HG03354 (cell line): ENCODE data around the gene DOCK8.
"Not testable (repeated sequence)": the region's sequence is repeated elsewhere in the genome, so short reads cannot be mapped to it uniquely, and the experiment has no call there.

ENCODE experiments used
- ATAC-seq: cut with Tn5 transposase; IDR thresholded peaks from one replicate; pipeline ENCODE4 v1.9.1; 2021; ENCODE audit warnings: mild to moderate bottlenecking; ENCODE audit not compliant: unreplicated experiment, poor library complexity, severe bottlenecking

DOCK8 gene

DNA sequence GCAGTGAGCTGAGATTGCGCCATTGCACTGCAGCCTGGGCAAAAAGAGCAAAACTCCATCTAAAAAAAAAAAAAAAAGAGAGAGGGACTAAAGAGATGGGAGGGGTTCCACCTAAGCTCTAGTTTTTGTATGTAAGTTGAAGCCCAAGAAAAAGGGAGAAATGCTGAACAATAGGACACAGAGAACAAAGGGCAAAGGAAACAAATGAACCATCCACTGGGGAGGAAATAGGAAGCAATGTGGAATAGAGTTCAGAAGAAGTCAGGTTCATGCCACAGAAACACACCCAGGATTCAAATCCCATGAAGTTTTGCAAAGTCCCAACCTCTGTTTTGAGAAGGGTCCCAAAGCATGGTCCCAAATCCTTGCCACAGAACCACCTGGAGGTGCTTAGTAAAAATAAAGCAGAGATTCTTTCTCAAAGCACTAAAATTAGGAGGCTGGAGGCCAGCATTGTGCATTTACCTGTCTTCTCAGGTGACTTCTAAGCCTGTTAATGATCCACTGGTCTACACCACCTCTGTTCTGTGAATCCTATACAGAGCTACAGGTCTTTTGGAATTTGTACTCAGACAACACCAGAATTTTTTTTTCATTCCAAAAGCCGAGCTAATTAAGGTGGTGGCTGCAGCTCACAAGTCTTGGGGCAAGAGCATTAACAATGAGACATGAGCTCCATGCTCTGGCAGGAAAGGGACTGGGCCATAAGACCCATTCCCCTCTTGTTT is 177.6 kb downstream of the DOCK8 start:
- no peak for ATAC-seq

DNA sequence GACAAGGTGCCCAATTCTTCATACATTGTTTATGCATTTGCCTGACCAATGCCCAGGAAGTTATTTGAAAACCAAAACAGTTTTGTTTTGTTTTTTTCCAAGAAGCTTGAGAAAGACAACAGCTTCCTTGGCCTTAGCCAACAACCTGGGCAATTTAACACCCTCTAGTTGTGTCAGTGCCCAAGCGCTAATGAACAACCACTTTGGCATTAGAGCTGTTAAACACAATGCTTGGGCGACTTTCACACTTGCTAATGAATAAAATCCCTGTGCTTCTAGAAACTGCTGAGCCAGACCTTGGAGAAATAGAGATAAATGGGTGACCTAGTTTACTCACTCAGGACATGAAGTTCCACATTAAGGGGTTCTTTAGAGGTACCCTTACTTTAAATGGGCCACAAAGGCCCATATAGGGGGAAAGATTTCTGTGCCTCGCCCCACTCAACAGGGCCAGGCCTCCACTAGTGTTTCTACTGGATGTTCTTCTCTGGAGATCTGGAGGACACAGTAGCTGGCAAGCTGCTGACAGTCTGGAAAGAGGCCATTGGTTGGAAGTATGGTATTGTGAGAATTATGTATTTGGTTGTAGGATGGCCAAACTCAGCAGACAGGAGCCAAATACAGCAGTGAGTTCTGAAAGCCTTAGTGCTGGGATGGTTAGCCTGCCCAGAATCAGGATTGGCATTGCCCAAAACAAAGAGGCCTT is 179.8 kb downstream of the DOCK8 start:
- no peak for ATAC-seq

DNA sequence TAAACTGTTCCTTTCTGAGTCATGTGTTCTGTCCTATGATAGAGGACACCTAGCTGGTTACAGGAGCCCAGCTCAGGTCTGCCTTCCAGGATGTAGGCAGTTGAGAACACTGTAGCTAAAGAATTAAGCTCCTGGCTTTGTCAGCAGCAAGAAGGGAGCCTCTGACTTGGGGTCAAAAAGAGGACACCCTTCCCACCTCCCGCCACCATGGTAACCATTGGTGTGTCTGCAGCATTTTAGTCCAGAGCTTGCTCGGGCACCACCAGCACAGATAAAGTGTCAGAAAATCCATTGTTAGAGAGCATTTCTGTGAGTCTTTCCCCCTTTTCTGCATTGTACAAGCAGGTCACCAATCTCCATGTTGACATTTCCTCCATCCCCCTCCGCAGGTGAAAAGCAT is 181.7 kb downstream of the DOCK8 start:
- ATAC-seq = no peak

DNA sequence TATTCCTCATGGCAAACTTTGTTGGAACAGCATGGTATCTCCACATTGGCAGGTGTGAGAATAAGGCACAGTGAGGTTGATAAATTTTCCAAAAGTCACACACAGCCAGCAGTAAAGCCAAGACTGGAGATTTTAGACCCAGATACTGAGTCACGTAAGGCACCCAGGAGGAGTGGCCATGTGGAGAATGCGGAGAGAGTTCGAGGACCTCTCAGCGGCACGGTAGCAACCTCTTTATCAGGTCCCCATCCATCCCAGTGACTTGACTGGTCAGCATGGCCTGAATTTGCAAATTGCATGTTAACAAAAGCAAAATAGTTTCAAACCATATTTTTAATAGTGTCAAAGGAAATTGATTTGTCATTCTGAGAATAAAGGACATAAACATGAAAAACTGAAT is 183.4 kb downstream of the DOCK8 start:
- ATAC-seq = no peak

DNA sequence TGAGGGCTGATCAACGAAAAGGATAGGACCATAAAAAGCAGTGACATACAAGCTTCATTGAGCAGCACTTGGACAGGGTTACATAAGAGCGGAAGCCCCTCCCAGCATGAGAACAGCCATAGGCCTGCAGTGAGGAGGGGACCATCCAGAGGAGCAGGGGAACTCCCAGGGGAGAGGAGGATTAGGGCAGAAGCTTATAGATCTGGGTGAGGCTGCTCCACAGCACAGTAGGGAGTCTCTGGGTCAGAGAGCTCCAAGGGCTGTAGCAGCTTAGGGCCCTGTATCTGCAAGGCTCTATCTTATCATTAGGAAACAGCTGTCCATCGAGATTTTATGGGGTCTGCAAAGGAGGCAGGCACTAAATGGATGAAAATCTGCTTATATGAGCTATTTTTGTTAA is 186.6 kb downstream of the DOCK8 start:
- ATAC-seq = no peak

DNA sequence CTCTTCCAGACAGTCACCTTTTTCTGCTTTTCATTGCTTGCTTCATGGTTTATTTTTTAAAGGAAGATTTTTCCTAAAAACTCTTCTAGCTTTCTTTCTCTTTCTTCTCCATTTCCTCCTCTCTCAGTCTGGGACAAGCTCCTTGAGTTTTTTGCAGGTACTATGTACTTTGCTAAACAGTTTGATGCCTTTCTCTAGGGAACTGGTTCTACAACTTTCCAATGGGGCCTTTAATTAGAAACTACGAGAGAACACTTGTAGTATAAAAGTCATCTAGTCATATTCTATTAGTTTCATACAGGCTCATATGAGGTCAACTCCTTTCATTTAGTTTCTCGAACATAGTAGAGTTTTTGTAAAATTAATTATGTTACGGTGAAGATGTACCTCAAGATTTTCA is 189.6 kb downstream of the DOCK8 start:
- ATAC-seq = no peak

DNA sequence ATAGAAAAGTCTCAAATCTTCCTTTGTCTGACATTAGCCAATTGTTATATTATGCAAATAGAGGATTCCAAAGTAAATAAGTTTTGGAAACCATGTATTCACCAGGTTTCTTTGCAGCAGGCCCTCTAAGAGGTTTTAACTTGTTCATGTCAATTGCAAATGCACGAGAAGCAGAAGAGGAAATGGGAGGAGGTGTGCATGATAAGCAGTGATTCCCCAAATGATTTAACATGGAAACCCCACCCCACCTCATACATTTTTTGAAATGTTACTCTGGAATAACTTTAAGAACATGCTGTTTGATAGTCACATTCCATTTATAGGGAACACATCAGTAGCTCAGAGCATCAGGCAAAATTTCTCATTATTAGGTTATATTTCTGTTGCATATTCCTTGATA is 190.7 kb downstream of the DOCK8 start:
- ATAC-seq = no peak

DNA sequence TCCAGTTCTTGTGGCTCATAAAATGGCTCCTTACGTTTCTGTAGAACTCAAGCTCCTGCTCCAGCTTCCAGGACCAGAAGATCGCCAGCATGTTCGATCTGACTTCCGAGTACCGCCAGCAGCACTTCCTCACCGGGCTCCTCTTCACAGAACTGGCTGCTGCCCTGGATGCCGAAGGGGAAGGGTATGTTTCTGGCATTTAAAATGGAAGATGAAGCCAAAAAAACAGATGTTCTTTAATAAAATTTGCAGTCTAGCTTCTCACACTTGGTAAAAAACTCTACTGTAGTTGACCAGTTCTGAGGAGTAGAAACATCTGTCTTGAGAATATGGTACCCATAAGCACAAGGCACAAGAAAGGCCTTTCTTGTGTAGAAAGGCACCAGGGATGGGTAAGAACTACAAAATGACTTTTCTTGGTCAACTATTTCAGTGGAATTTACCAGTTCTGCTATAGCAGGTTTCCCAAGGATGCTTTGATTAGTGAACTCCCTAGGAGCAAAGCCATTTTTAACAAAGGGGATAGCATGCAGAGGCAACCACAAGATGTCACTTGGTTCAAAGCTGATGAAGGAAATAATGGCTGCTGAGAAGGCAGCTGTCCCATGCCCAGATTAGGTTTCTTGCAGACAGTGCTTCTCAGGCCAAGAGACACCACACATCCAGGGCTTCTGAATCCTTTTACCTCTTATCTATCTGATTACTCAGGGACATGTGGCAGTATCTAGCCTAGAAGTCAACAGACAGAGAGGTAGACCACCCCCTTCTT is 192.4 kb downstream of the DOCK8 start:
- ATAC-seq = no peak

DNA sequence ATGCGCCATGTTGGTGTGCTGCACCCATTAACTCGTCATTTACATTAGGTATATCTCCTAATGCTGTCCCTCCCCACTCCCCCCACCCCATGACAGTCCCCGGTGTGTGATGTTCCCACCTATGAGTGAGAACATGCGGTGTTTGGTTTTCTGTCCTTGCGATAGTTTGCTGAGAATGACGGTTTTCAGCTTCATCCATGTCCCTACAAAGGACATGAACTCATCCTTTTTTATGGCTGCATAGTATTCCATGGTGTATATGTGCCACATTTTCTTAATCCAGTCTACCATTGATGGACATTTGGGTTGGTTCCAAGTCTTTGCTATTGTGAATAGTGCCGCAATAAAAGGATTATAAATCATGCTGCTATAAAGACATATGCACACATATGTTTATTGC is 195.0 kb downstream of the DOCK8 start:
- not testable (repeated sequence) for ATAC-seq

DNA sequence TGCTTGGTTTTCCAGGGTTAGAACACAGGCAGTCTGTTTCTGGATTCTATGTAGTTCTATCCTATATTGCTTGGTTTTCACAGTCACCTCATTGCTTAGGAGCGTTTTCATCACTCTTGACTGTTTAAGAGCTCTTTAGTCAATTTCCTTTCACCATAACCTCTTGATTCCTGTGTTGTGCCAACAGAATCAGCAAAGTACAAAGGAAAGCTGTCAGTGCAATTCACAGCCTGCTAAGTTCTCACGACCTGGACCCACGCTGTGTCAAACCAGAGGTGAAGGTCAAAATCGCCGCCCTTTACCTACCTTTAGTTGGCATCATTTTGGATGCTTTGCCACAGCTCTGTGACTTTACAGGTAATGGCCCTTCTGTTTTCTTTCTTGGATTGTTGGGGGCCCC is 199.9 kb downstream of the DOCK8 start:
- no peak for ATAC-seq

DNA sequence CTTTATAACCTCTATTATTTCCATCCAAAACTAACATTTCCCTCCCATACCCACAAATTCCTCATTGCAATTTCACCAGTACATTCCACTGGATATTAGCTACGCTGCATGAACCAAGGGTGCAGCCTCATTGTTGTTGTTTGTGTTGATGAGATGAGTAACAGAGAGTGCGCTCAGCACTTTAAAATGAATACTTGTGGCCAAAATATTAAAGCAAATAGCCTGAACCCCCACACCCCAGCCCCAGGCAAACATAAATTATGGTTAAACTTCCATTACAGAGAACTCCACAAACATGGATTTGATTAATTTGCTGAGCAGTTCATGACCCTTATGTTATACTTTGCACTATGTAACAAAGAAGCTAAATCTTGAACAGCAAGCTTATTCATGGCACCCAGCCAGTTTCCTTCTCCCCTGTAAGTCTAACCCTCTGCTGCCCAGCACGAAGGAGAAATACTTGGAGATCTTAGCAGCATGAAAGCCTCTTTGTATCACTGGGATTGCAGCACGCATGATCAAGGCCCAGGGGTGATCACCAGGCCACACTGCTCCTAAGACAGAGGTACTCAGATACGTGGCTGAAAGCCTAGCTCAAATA is 205.0 kb downstream of the DOCK8 start:
- no peak for ATAC-seq

DNA sequence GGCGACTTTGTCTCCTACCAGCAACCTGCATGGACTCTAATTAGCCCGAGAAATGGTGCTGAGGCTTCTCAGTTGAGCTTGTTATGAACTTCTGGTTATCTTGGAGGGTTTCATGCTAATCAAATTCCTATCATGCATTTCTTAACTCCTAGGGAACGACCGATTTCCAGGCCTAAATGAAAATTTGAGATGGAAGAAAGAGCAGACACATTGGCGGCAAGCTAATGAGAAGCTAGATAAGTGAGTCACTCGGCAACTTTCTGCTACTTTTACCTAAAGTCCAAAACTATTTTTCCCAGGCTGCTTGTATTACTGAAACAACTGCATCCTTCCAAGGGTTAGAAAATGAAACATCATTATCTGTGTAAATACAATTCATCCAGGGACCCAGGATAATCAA is 207.2 kb downstream of the DOCK8 start:
- ATAC-seq = no peak

DNA sequence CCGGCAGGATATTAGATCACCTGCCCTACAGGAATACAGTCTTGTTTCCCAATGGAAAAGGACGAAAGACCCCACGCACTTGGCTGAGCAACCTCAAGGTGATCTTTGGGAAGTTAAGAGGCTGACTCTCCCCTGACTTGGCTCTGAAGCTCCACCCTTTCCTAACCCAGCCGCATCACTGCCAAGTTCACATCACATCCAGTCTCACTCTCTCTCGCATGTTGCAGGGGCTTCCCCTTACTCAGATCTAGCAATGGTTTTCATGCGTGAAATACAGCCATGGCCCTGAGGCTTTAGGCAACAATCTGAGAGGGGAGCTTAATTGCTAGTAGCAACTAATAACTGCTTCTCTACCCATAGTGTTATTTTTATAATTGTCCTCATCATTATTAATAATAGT is 211.6 kb downstream of the DOCK8 start:
- no peak for ATAC-seq

DNA sequence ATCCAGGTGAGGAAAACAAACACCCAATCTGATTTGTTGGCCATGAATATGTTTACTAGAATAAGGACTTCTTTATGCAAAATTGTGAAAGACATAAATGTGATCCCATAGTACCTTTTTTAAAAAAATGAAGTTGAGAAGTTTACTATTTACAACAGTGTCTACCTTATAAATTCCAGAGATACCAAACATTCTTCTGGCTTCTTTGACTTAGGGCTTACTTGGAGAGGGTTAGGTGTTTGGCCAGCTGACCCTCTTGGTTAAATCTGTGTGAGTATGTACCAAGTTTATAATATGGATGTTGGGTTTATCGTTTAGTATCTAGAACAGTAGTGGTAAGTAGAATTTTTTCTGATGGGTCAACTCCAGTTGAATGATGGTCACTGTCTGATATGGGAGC is 212.3 kb downstream of the DOCK8 start:
- ATAC-seq = no peak

DNA sequence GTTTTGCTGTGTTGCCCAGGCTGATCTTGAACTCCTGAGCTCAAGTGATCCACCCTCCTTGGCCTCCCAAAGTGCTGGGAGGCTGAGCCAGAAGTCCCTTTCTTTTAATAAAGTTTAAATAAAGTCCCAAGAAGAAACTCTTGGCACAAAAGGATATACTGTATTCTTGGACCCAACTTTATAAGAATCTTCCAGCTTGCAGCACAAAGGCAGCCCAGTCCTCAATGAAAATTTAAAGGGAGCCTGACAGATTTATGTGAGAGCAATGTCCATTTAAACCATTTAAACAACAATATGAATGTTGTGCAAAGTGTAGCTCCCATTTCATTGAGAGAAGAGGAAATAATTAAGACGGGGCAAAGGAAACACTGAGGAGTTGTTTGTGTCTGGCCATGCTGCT is 217.0 kb downstream of the DOCK8 start:
- ATAC-seq = no peak

DNA sequence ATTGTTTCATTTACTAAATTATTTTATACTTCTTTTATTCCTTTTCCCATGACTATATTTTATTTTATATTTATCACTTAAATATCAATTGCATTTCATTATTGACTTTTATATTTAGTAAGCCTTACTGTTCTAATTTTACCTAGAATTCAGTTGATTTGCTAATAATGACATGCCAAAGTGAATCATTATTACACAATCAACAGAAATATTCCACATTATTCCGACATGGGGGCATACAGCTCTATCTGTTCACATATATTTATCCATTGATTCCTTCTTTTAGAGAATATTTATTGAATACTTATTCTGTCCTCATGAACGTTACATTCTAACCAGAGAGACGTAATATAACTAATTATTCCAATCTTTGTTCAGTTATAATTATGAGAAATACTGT is 221.8 kb downstream of the DOCK8 start:
- ATAC-seq = no peak

DNA sequence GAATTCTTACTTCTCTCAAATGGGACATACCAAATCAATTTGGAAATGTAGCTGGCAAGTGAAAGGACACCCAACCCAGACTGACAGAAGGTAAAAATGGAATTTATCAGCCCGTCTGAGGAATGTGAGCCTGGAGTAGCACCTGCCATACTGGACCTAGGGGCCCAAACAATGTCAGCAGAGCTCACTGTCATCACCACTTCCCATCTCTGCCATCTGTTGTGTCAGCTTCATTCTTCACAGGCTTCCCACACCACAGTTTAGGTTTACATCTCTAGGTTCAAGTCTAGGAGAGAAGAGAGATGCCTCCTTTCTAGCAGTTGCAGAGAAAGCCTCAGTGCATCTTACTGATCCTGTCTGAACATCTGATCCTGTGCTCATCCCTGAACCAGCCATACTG is 222.4 kb downstream of the DOCK8 start:
- ATAC-seq = no peak

DNA sequence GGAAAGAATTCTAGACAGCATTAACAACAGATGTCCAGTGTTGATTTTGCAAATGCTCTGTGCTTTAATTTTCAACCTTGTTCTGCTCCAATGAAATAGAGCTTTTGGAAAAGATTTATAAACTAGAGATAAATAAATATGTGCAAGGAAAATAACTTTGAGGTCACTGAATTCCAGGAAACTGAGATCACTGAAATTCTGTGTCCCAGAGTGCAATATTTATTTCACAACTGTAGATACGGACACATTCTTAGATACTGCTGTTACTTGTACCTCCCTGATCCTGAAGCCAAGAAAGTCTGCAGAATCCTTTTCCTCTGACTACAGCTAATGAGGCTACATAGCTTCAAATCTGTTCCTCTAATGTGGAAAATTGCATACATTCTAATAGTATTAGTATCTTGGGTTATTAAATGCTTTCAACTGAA is 222.9 kb downstream of the DOCK8 start:
- no peak for ATAC-seq

DNA sequence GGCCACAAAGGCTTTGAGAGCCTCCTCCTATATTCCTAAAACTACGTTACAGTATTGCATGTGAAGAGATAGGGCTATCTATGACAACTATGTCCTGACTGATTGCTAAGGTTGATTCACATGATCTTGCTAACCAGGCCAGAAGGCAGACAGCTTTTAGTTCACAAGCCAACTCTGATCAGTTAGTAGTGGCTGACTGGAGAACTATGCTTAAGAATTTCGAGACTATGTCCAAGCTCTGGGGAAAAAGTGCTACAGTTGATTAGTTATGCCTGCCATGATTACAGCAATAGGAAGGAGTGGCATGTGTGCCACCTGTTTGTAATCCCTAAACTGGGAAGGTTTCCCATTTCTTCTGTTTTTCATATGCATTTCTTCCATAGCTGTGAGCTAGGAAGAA is 223.4 kb downstream of the DOCK8 start:
- ATAC-seq = no peak

DNA sequence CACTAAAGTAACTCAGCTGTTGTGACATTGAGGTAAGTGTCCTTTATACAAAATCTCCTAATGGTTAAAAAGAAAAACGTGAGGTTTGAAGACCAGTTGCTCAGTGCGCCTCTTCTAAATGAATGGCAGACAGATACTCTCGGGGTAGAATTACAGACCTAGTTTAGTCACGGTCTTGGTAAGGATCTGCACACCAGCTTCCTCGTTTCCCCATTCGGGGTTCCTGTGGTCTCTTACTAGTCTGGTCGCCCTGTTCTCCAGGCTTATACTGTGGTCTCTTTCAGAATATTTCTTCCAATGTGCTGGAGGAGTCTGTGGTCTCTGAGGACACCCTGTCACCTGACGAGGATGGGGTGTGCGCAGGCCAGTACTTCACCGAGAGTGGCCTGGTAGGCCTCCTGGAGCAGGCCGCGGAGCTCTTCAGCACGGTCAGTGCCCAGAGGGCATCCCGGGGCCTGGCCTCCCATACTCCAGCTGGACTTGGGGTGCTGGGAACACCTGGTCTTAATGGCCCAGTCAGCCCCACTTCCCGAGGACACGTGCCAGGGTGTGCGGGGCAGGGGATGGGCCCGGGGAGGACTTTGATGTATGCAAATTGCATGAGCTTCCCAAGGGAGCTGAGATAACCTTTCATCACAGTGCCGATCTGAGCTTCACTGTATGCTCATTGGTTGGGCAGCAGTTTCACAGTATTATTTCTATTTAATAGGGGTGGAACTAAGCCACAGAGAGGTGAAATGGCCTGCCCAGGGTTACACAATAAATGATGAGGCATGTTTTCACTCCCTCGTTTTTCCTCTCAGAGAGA is 224.5 kb downstream of the DOCK8 start:
- ATAC-seq = no peak
